IMR-90 (cell line): ENCODE data around the gene TUBGCP2. TPM values are rescaled to one million over a fixed set of nuclear protein-coding genes. Genes with fewer than 3 reads are reported as not detected.

ENCODE experiments used
- ATAC-seq: fragments of 200-7000 bp; cut with Tn5 transposase; 2 replicates; pipeline ENCODE4 v1.9.1; 2020; ENCODE audit warnings: low read depth, mild to moderate bottlenecking, moderate library complexity
- BruUV-seq: library from RNA; stranded (reverse); fragments of 400-500 nt; replicated peaks from 2 replicates; lab custom pipeline; 2021; lab: Mats Ljungman, UMichigan
- CTCF ChIA-PET: fragments of 300-600 bp; formaldehyde crosslinking; extraction: SDS; loops from one replicate; lab custom pipeline; 2021; ENCODE audit warnings: antibody characterized with exemption; lab: Yijun Ruan, JAX
- POLR2A ChIA-PET: fragments of 300-600 bp; sonication (Branson Sonifier 250); formaldehyde crosslinking; loops from one replicate; lab custom pipeline; 2022; ENCODE audit warnings: antibody characterized with exemption; ENCODE audit not compliant: unreplicated experiment; lab: Charles Lee
- DNase-seq: peaks from one replicate; pipeline ENCODE4 v3.0.0; 2013
- H2AFZ ChIP-seq: replicated peaks from 2 replicates; pipeline ENCODE3; 2013; ENCODE audit warnings: low read length, mild to moderate bottlenecking; ENCODE audit not compliant: poor library complexity
- H2AK5ac ChIP-seq: 2 replicates; pipeline ENCODE4 v1.6.1; 2013; ENCODE audit warnings: low read depth, low read length, inconsistent platforms
- H2AK9ac ChIP-seq: replicated peaks from 2 replicates; pipeline ENCODE3; 2013; ENCODE audit warnings: mild to moderate bottlenecking, low read depth, low read length, moderate library complexity; ENCODE audit not compliant: poor library complexity
- H2BK120ac ChIP-seq: 2 replicates; pipeline ENCODE4 v1.6.1; 2013; ENCODE audit warnings: low read depth, low read length, inconsistent platforms
- H2BK15ac ChIP-seq: 3 replicates; pipeline ENCODE4 v1.6.1; 2013; ENCODE audit warnings: low read depth, low read length, inconsistent platforms
- H2BK20ac ChIP-seq: 2 replicates; pipeline ENCODE4 v1.6.1; 2013; ENCODE audit warnings: low read depth, mild to moderate bottlenecking, inconsistent platforms, low read length, moderate library complexity
- H2BK5ac ChIP-seq: 2 replicates; pipeline ENCODE4 v1.6.1; 2013; ENCODE audit warnings: mild to moderate bottlenecking, low read depth, low read length, inconsistent platforms; ENCODE audit not compliant: poor library complexity, severe bottlenecking
- H3K14ac ChIP-seq: replicated peaks from 2 replicates; pipeline ENCODE4 v1.6.1; 2013; ENCODE audit warnings: low read depth, low read length, inconsistent platforms
- H3K18ac ChIP-seq: 2 replicates; pipeline ENCODE4 v1.6.1; 2013; ENCODE audit warnings: low read depth, low read length, control low read depth
- H3K23ac ChIP-seq: 2 replicates; pipeline ENCODE4 v1.6.1; 2013; ENCODE audit warnings: low read depth, low read length, inconsistent platforms
- H3K27ac ChIP-seq: 2 replicates; pipeline ENCODE4 v1.5.1; 2013; ENCODE audit warnings: mild to moderate bottlenecking, control low read depth, low read length; ENCODE audit not compliant: insufficient read depth
- H3K27me3 ChIP-seq: 2 replicates; pipeline ENCODE4 v1.6.1; 2013; ENCODE audit warnings: low read length; ENCODE audit not compliant: control insufficient read depth, insufficient read depth
- H3K36me3 ChIP-seq: 2 replicates; pipeline ENCODE4 v1.6.1; 2013; ENCODE audit warnings: low read length, mixed read lengths; ENCODE audit not compliant: control insufficient read depth, insufficient read depth
- H3K4ac ChIP-seq: 2 replicates; pipeline ENCODE4 v1.6.1; 2013; ENCODE audit warnings: low read depth, low read length, inconsistent platforms
- H3K4me1 ChIP-seq: 2 replicates; pipeline ENCODE4 v1.6.1; 2013; ENCODE audit warnings: low read length, mixed read lengths; ENCODE audit not compliant: control insufficient read depth, insufficient read depth
- H3K4me2 ChIP-seq: 2 replicates; pipeline ENCODE4 v1.6.1; 2013; ENCODE audit warnings: low read depth, mild to moderate bottlenecking, control low read depth, low read length, moderate library complexity
- H3K4me3 ChIP-seq: 2 replicates; pipeline ENCODE4 v1.5.1; 2013; ENCODE audit warnings: low read depth, mild to moderate bottlenecking, control low read depth, low read length, moderate library complexity; ENCODE audit not compliant: insufficient read depth
- H3K56ac ChIP-seq: 2 replicates; pipeline ENCODE4 v1.6.1; 2013; ENCODE audit warnings: low read length, inconsistent platforms; ENCODE audit not compliant: insufficient read depth; ENCODE audit errors: extremely low read depth
- H3K79me1 ChIP-seq, 2 experiments: 2 replicates each; pipeline ENCODE4 v1.6.1; 2013; ENCODE audit warnings: low read length in 2 of 2, inconsistent platforms in 1 of 2, low read depth in 1 of 2
- H3K9ac ChIP-seq: 2 replicates; pipeline ENCODE4 v1.6.1; 2013; ENCODE audit warnings: low read depth, low read length, control low read depth
- H3K9me1 ChIP-seq: 2 replicates; pipeline ENCODE4 v1.6.1; 2013; ENCODE audit warnings: low read length, inconsistent platforms; ENCODE audit not compliant: insufficient read depth
- H3K9me3 ChIP-seq: 2 replicates; pipeline ENCODE4 v1.6.1; 2013; ENCODE audit warnings: low read length; ENCODE audit not compliant: control insufficient read depth, insufficient read depth
- H4K20me1 ChIP-seq: 2 replicates; pipeline ENCODE4 v1.6.1; 2013; ENCODE audit warnings: low read length, inconsistent platforms; ENCODE audit not compliant: insufficient read depth
- H4K5ac ChIP-seq: 2 replicates; pipeline ENCODE4 v1.6.1; 2013; ENCODE audit warnings: mild to moderate bottlenecking, low read depth, low read length, control low read depth
- H4K8ac ChIP-seq, 2 experiments: 2 replicates each; pipeline ENCODE4 v1.6.1; 2013; ENCODE audit warnings: low read depth in 2 of 2, low read length in 2 of 2, control low read depth in 1 of 2, inconsistent platforms in 1 of 2
- H4K91ac ChIP-seq: 2 replicates; pipeline ENCODE4 v1.6.1; 2013; ENCODE audit warnings: low read depth, low read length, inconsistent platforms; ENCODE audit not compliant: insufficient read depth
- CEBPB ChIP-seq: IDR thresholded peaks from 2 replicates; pipeline ENCODE4 v1.6.1; 2012; ENCODE audit warnings: low read depth, low read length, improper control_type of control experiment
- ELK1 ChIP-seq: fragments of 150-350 bp; IDR thresholded peaks from 2 replicates; pipeline ENCODE4 v1.6.1; 2016; ENCODE audit warnings: low read depth, mild to moderate bottlenecking, low read length, moderate library complexity, borderline replicate concordance
- MAFK ChIP-seq: IDR thresholded peaks from 2 replicates; pipeline ENCODE4 v1.6.1; 2012; ENCODE audit warnings: low read depth, low read length, improper control_type of control experiment
- MXI1 ChIP-seq: IDR thresholded peaks from 2 replicates; pipeline ENCODE4 v1.6.1; 2012; ENCODE audit warnings: low read depth, mild to moderate bottlenecking, low read length, moderate library complexity, borderline replicate concordance
- NFE2L2 ChIP-seq: fragments of 150-350 bp; IDR thresholded peaks from 2 replicates; pipeline ENCODE4 v1.6.1; 2016; ENCODE audit warnings: low read depth, mild to moderate bottlenecking, low read length
- RCOR1 ChIP-seq: IDR thresholded peaks from 2 replicates; pipeline ENCODE4 v1.6.1; 2012; ENCODE audit warnings: mild to moderate bottlenecking, low read length, improper control_type of control experiment; ENCODE audit not compliant: insufficient replicate concordance
- RFX5 ChIP-seq: IDR thresholded peaks from 2 replicates; pipeline ENCODE4 v1.8.0; 2012; ENCODE audit warnings: low read depth, mild to moderate bottlenecking, low read length, moderate library complexity
- USF2 ChIP-seq: fragments of 150-350 bp; IDR thresholded peaks from 2 replicates; pipeline ENCODE4 v1.6.1; 2017; ENCODE audit warnings: mild to moderate bottlenecking, antibody characterized with exemption, low read length, low read depth
- WGBS, 2 experiments: methylation state at CpG; one replicate each; pipeline versions ENCODE4 v1.1.5 to v1.1.7; 2013; ENCODE audit warnings: missing lambda C conversion rate in 2 of 2; ENCODE audit not compliant: insufficient read length in 1 of 2; ENCODE audit errors: extremely low coverage in 2 of 2; 5-methylcytosine and 5-hydroxymethylcytosine counted together
- dilution Hi-C: fragments of 300-500 bp; cut with HindIII; formaldehyde crosslinking; loops from one replicate; pipeline ENCODE4 v1.14.3; 2018; ENCODE audit warnings: low sequenced_read_pairs; ENCODE audit not compliant: unreplicated experiment
- in situ Hi-C: fragments of 300-500 bp; cut with MboI; formaldehyde crosslinking; loops from 3 replicates; pipeline ENCODE4 v1.14.3; 2019; ENCODE audit warnings: low sequenced_read_pairs, inconsistent platforms, mixed read lengths
- intact Hi-C: fragments of 100-400 bp; cut with micrococcal nuclease; formaldehyde crosslinking; loops from 2 replicates; pipeline ENCODE4 v1.10.0; 2022
- polyA plus RNA-seq, 3 experiments: library from polyadenylated mRNA; depleted of rRNA; stranded (reverse); fragments of >200 nt; gene quantifications; 2 replicates each; pipeline ENCODE4 v1.2.3, GENCODE V29; 2012; ENCODE audit warnings: low replicate concordance in 1 of 3
- total RNA-seq: library from RNA; depleted of rRNA; stranded (reverse); fragments of >200 nt; gene quantifications from 2 replicates; pipeline ENCODE4 v1.2.3, GENCODE V29; 2012

Gene TUBGCP2
- total and polyA plus RNA-seq, 2 of the 4 experiments (the other 2 are of a cell fraction) = 48.1 to 72.6 TPM

- Histone ChIP-seq H4K91ac (no peak overlapping the region), H2BK20ac (no peak overlapping the region), H2BK5ac (no peak overlapping the region), H3K4me2 (no peak overlapping the region), H3K27ac (no peak overlapping the region), H3K18ac (no peak overlapping the region), H4K5ac (no peak overlapping the region), H4K20me1 (peaks cover 7% of the 10 kb centered on the region; the same call in 1 of the 2 replicates), H3K4ac (no peak overlapping the region), H3K14ac (no peak overlapping the region), H3K56ac (no peak overlapping the region), H3K9ac (no peak overlapping the region), H3K9me1 (0 out of 2 replicates have a peak, but pooled peaks cover 4% of the 10 kb centered on the region), H3K27me3 (no peaks in the 10 kb centered on the region; the same call in 1 of the 2 replicates), H3K36me3 (peaks cover 63% of the 10 kb centered on the region), H2AK5ac (no peak overlapping the region), H3K23ac (no peak overlapping the region), H3K4me3 (no peak overlapping the region), H4K8ac (no peak overlapping the region), H3K4me1 (peaks cover 10% of the 10 kb centered on the region), H2AK9ac (no peak overlapping the region), H2BK120ac (no peak overlapping the region), H3K79me1 (peaks cover 0 to 12% of the 10 kb centered on the region in 2 experiments; a peak in 3 of 4 replicates), H3K9me3 (no peaks in the 10 kb centered on the region), H2AFZ (no peak overlapping the region), H2BK15ac (no peak overlapping the region)
- intact Hi-C loops = no loop called here
- no TSS peak for BruUV-seq
- CTCF ChIA-PET = no interaction called here
- DNase-seq (no peak), ATAC-seq (no peak)
- in situ Hi-C loops = no loop called here
- 87% methylated on average over 12 of the region's 38 CpGs; no CpG with 5 or more reads in 1 of the 2 experiments for WGBS, 2 experiments
- TF ChIP-seq MXI1 (no peak), RFX5 (no peak), NFE2L2 (no peak), ELK1 (no peak), RCOR1 (no peak), MAFK (no peak), CEBPB (no peak), USF2 (no peak)
- POLR2A ChIA-PET = no interaction called here
- dilution Hi-C loops = no loop called here
Observed at GRCh38 chr10:133281628-133282372, 26.9 kb downstream of the TUBGCP2 start.
